Gastrocnemius medialis (tissue), 4 donors: Measurements from ENCODE around the gene SAMD13.

Source experiments
- POLR2A ChIP-seq, 2 donors: fragments of 450-650 bp; IDR thresholded peaks; one replicate each; pipeline ENCODE4 v1.6.1; 2017; ENCODE audit warnings: antibody characterized with exemption in 2 of 2, mild to moderate bottlenecking in 2 of 2, moderate library complexity in 2 of 2
- TF ChIP-seq, protein P1 (sequence below), 5 experiments: fragments of 450-650 bp in 3 of 5; fragments of 200-600 bp in 2 of 5; sonication (generic) in 2 of 5; IDR thresholded peaks in 4 of 5; conservative IDR thresholded peaks in 1 of 5; 1 replicate in 4 of 5; 2 replicates in 1 of 5; pipeline ENCODE4 v1.5.1; 2016 to 2019; ENCODE audit warnings: antibody characterized with exemption in 5 of 5, mild to moderate bottlenecking in 3 of 5, moderate library complexity in 3 of 5

DNA sequence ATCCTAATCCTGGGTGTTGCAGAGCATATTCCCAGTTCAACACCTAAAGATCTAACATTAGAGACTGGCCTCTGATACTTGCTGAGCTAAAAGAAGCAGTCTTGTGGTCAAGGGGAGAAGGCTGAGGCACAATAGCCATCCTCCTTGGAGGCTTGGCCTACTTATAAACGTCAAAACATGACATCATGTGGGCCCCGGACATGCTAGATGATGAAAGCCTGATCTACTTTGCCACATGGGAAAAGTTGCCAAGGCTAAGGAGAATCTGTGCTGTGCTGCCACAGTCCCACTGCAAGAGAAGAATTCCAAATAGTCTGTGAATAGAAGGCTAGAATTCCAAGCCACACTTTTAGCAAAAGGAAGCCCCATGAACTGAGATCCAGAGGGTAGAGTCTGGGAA lies 43.9 kb upstream of the SAMD13 start:
- TF ChIP-seq, protein P1, sequence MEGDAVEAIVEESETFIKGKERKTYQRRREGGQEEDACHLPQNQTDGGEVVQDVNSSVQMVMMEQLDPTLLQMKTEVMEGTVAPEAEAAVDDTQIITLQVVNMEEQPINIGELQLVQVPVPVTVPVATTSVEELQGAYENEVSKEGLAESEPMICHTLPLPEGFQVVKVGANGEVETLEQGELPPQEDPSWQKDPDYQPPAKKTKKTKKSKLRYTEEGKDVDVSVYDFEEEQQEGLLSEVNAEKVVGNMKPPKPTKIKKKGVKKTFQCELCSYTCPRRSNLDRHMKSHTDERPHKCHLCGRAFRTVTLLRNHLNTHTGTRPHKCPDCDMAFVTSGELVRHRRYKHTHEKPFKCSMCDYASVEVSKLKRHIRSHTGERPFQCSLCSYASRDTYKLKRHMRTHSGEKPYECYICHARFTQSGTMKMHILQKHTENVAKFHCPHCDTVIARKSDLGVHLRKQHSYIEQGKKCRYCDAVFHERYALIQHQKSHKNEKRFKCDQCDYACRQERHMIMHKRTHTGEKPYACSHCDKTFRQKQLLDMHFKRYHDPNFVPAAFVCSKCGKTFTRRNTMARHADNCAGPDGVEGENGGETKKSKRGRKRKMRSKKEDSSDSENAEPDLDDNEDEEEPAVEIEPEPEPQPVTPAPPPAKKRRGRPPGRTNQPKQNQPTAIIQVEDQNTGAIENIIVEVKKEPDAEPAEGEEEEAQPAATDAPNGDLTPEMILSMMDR (IDR thresholded peaks at IDR 0.05 in 4 of 5, conservative IDR thresholded peaks at IDR 0.05 in 1 of 5): no peak
- no peak for TF ChIP-seq POLR2A (IDR thresholded peaks at IDR 0.05)
